Right ventricle myocardium inferior (tissue), 1 donor: ENCODE results near the gene TP53I3. TPM values are rescaled to one million over a fixed set of nuclear protein-coding genes. Genes with fewer than 3 reads are reported as not detected.
"Not testable (repeated sequence)": the region's sequence is repeated elsewhere in the genome, so short reads cannot be mapped to it uniquely, and the experiment has no call there.

Experiments used
- ATAC-seq: fragments of 200-7000 bp; cut with Tn5 transposase; one replicate; pipeline ENCODE4 v1.9.1; 2020; ENCODE audit warnings: mild to moderate bottlenecking, moderate library complexity
- DNase-seq: peaks from one replicate; pipeline ENCODE4 v3.0.0; 2021; ENCODE audit errors: missing footprints
- intact Hi-C: fragments of 100-400 bp; cut with DNase I; formaldehyde crosslinking; loops from one replicate; pipeline ENCODE4 v1.11.0; 2022
- total RNA-seq: library from RNA; stranded (reverse); fragmentation: NEBNext Ultra II Directional; extraction: Animal tissue kit (Norgen Biotek cat#: 25700); gene quantifications from one replicate; pipeline ENCODE4 v1.2.1, GENCODE V29; 2021
- donor health status: DM: no; HTN: yes; CAD: no; lungs with severe emphysema.

The TP53I3 gene
- total RNA-seq, 1 donor from 2014 or later = 17.2 TPM

DNA sequence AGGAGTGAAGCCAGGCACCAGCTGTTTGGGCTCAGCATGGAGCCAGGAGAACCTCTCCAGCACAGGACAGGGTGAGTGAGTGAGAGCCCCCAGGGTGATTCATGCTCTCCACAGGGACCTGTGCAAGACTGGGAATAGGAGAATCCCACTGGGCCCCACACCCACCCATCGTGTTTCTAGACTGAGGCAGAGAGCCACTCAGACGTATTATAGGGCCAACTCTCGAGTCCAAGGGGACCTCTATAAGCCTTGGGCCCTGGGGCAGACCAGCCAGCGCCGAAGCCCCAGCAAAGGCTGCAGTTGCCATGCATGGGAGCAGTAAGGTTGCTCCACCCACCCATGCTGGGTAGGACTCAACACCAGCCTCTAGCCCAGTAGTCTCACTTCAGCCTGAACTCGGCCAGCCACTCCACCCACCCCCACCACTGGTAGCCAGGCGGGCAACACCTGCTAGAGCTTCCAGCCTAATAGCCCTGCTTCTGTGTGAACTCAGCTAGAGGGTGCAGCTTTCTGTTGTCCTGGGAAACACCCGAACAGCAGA lies 19.5 kb upstream of the TP53I3 start:
- DNase-seq = no peak
- intact Hi-C loops = no loop called here
- ATAC-seq = no peak

DNA sequence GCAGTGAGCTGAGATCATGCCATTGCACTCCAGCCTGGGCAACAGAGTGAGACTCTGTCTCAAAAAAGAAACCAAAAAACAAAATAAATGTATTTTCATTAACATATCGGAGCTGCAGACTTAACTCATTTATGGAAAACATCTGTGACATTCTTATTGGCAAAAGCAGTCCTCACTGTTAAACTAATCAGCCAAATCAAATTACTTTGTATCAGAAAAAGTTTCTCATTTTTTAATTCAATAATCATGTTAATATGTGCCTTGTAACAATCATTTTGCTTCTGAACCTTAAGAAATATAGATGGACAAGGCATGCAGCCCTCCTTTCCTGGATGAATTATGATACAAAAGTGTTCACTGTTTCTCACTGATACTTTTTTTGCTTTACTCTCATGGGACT lies 18.0 kb upstream of the TP53I3 start:
- ATAC-seq (no peak), DNase-seq (no peak)
- intact Hi-C loops = no loop called here

DNA sequence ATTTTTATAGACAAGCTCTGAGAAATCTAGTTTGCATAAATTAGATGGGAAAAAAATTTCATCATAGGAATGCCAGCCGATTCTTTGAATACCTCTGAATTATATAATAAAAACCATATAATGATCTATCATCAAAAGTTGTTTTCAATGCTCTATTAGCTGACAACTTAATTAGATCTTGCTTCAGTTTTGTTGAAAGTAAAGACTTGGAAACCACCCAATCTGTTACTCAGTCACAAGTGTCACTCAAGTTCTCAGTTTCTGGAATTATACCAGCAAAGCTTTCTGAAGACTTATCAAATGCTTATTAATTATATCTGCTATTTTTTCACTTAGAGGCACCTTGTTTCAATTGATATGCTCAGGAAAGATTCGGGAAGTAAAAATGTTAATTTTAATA lies 17.4 kb upstream of the TP53I3 start:
- intact Hi-C loops = no loop called here
- ATAC-seq (no peak), DNase-seq (no peak)

DNA sequence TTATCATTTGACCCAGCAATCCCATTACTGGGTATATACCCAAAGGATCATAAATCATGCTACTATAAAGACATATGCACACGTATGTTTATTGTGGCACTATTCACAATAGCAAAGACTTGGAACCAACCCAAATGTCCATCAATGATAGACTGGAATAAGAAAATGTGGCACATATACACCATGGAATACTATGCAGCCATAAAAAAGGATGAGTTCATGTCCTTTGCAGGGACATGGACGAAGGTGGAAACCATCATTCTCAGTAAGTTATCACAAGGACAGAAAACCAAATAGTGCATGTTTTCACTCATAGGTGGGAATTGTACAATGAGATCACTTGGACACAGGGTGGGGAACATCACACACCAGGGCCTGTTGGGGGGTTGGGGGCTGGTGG lies 16.1 kb upstream of the TP53I3 start:
- DNase-seq, intact Hi-C loops, ATAC-seq: not testable (repeated sequence)

DNA sequence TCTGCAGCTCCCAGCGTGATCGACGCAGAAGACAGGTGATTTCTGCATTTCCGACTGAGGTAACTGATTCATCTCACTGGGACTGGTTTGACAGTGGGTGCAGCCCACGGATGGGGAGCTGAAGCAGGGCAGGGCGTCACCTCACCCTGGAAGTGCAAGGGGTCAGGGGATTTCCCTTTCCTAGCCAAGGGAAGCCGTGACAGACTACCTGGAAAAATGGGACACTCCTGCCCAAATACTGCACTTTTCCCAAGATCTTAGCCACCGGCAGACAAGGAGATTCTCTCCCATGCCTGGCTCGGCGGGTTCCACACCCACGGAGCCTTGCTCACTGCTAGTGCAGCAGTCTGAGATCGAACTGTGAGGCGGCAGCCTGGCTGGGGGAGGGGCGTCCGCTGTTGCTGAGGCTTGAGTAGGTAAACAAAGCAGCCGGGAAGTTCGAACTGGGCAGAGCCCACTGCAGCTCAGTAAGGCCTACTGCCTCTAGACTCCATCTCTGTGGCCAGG lies 10.6 kb upstream of the TP53I3 start:
- ATAC-seq, DNase-seq, intact Hi-C loops: not testable (repeated sequence)

DNA sequence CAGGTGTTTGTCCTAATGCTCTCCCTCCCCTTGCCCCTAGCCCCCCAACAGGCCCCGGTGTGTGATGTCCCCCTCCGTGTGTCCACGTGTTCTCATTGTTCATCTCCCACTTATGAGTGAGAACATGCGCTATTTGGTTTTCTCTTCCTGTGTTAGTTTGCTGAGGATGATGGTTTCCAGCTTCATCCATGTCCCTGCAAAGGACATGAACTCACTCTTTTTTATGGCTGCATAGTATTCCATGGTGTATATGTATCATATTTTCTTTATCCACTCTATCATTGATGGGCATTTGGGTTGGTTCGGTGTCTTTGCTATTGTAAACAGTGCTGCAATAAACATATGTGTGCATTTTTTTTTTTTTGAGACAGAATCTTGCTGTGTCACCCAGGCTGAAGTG lies 8.6 kb upstream of the TP53I3 start:
- DNase-seq, intact Hi-C loops, ATAC-seq: not testable (repeated sequence)

DNA sequence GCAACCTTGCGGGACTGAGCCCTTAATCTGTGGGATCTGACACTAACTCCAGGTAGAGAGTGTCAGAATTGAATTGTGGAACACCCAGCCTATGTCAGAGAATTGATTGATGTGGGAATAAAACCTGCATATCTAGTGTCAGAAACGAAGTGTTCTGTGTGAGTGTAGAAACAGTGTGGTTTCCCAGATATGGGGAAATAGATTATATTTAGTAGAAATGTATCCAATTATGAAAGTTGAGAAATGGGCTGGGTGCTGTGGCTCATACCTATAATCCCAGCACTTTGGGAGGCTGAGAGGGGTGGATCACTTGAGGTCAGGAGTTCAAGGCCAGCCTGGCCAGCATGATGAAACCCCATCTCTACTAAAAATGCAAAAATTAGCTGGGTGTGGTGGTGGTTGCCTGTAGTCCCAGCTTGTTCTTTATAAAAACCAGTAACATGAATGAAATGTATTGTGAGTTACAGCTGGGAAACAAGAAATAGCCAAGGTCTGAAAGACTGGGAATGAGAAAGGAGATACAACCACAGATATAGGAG lies 4.3 kb upstream of the TP53I3 start:
- ATAC-seq = no peak
- intact Hi-C loops = no loop called here
- DNase-seq = no peak

DNA sequence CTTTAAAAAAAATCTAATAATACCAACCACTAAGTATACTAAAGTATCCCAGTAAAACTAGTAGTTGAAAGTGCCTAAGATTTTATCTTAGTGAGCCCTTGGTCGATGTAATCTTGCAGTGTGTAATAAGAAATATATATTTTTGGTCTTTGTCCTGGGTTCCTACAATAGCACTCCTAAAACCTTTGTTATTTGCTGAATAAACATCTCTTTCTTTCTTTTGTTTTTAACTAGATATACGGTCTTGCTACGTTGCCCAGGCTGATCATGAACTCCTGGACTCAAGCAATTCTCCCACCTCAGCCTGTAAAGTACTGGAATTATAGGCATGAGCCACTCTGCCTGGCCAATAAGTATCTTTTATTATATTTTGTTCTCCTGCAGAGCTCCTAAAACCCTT lies 2.4 kb upstream of the TP53I3 start:
- ATAC-seq (no peak), DNase-seq (no peak)
- intact Hi-C loops = no loop called here

DNA sequence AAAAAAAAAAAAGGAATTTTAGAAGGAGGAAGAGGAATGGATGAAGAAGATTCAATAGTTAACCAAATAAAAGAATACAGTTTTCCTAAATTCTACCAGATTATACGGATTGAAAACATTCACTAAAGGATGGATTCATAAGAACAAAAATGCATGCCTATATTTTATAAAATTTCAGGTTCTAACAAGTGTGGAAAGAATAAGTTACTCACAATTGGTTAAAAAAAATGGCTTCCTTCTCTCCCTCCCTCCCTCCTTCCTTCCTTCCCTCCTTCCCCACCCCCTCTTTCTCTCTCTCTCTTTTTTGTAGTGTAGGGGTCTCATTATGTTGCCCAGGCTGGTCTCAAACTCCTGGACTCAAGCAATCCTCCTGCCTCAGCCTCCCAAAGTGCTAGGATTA lies 1.6 kb upstream of the TP53I3 start:
- intact Hi-C loops = no loop called here
- no peak for DNase-seq
- ATAC-seq = no peak

DNA sequence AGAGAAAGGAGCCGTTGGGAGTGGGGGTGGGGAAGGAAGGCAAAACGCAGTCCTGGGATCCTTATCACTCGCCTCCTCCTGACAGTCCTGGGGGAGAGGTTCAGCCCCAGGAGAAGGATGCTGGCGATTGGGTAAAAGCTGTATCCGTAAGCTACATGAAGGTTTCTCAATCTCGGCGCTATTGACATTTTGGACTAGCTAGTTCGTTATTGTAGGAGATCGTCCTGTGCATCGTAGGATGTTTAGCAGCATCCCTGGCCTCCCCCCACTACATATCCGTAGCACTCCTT lies 511 bp upstream of the TP53I3 start:
- intact Hi-C loops = no loop called here
- no peak for ATAC-seq
- no peak for DNase-seq

DNA sequence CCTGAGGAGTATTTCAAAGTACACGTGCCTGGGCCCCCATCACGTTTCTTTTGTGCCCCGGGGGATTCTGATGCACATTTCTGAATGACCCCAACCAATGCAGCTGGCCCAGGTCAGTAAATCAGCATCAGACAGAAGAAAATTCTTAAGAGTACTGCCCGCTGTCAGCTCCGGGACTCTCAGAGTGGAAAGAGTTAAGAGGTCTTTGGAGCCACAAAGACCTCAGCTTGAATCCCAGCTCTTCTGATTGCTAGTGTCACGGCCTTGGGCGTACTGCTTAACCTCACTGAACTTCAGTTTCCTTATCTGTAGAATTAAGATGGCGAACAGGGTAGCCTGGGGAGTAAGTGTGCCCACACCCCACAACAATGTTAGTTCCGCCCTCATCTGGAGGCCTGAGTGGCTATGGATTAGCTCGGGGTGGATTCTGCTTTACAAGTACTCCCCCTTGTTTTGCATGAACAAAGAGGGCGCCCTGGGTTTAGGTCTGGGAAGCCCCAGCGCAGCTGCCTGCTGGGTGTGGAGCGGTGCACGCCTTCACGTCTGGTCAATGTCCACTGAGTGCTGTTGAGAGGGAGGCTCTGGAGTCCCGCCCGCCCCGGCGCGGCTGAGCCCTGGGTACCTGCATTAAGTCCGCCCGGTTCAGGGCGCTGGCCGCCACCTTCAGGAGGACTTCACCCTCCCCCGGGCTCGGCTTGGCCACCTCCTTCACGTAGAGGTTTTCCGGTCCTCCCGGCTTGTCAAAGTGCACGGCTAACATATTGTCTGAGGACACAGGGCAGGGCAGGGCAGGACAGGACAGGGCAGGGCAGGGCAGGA lies 858 bp downstream of the TP53I3 start:
- intact Hi-C loops = loop anchor here (5.0 kb wide), 1 partner anchor 261 kb away; no protein-coding TSS in a partner anchor
- DNase-seq (no peak), ATAC-seq (peak; percentile 67)

DNA sequence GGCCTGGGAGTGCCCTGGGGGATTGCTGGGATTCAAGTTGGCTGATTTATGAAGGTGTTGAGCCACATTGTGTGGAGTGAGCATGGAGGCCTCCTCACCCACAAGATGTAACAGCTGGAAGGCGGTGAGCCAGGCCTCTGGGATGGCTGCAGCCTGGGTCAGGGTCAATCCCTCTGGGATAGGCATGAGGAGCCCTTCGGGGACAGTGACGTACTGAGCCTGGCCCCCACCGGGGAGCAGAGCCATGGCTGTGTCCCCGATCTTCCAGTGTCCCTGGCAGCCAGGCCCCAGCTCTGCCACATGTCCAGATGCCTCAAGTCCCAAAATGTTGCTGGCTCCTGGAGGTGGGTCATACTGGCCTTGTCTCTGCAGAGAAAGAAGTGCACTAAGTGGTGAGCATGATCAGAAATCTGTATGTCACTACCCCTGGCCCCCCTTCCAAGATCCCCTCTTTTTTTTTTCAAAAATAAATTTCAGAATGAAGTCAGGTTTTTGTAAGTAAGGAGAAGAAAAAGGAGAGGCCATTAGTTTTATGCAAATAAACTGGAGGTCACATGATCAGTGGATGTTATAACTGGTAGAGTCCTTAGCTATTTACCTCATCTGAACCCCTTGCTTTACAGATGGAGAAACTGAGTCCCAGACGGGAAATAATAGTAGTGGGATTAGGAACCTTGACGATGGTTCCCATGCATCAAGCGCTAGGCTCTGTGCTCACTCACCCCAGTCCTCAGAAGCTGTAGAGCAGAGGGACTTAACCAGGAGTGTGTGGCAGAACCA lies 1.7 kb downstream of the TP53I3 start:
- ATAC-seq (no peak), DNase-seq (no peak)
- intact Hi-C loops = loop anchor here (5.0 kb wide), 1 partner anchor 261 kb away; no protein-coding TSS in a partner anchor

DNA sequence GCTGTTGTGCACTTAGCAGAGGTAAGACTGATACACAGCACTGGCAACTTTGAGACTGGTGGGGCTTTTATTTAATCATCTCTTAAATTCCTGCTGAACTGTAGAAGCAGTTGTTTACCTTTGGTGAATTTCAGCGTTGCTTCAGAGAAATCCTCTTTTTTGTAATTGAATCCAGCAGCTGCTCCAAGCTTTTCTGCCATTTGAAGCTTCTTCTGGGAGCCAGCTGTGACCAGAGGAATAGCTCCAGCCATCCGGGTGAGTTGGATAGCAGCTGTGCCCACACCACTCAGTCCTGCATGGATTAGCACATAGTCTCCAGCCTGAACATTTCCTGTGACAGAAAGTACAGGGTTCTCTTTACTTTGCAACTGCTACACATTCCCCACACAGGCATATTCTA lies 3.9 kb downstream of the TP53I3 start:
- intact Hi-C loops = loop anchor here (5.0 kb wide), 1 partner anchor 258 kb away; no protein-coding TSS in a partner anchor
- ATAC-seq (no peak), DNase-seq (no peak)

DNA sequence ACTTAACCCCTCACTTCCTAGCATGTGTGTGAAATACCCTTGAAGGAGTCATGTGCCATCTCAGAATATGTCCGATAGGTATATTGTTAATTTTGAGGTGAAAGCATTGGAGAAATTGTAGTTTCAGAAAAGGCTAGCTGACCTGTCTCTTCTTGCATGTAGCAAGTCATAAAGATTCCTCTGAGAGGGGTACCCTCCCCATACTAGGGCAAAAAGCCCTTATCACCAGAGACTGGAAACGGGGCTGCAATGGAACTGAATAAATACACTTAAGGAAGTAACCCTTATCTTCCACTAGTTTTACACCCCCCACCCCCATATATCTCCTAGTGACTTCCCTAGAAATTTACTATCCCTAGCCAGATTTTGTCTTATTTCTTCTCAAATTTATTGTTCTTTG lies 6.8 kb downstream of the TP53I3 start:
- intact Hi-C loops = loop anchor here (2.0 kb wide), 1 partner anchor 151 kb away; the partner anchor contains the start of gene ATAD2B
- DNase-seq (no peak), ATAC-seq (no peak)

DNA sequence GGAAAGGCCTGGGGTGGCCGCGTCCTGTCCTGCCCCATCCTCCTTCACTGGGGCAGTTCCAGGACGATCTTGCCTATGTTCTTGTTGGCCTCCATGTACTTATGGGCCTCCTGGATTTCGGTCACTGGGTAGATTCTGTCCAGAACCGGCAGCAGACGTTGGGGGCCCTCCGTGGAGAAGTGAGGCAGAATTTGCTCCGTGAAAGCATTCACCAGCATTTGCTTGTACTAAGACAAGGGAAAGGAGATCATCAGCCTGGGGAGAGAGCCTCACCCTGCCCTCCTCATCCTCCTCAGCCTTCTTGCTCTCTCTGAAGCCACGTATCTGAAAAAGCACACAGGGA lies 7.1 kb downstream of the TP53I3 start:
- intact Hi-C loops = loop anchor here (2.0 kb wide), 1 partner anchor 151 kb away; the partner anchor contains the start of gene ATAD2B
- DNase-seq = no peak
- peak; percentile 0 for ATAC-seq

DNA sequence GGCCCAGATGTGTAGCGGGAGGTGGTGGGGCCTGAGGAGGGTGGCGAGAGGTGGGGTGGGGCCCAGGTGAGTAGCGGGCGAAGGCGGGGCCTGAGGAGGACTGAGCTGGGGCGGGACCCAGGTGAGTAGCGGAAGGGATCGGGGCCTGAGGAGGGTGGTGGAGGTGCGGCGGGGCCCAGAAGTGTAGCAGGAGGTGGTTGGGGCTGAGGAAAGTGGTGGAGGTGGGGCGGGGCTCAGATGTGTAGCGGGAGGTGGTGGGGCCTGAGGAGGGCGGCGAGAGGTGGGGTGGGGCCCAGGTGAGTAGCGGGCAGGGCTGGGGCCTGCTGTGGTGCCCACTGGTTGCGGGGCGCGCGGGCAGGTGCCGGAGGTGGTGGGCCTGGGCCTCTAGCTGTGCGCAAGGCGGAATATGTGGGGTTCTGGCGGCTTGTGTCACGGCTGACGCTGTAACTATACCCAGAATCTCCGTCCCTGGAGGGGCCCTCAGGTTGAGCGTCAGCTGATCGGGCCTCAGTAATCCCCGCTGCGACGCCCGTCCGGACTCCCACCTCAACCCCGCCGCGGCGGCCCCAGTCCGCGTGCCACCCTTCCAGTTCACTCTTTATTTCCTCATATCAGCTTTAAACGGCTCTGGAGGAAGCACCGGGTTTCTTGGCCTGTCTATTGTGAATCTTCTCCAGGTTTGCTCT lies 7.6 kb downstream of the TP53I3 start:
- ATAC-seq = peak; percentile 6
- intact Hi-C loops = loop anchor here (1.0 to 2.0 kb wide), 2 partner anchors 30 to 150 kb away; partner anchors contain the start of genes ATAD2B and WDCP

DNA sequence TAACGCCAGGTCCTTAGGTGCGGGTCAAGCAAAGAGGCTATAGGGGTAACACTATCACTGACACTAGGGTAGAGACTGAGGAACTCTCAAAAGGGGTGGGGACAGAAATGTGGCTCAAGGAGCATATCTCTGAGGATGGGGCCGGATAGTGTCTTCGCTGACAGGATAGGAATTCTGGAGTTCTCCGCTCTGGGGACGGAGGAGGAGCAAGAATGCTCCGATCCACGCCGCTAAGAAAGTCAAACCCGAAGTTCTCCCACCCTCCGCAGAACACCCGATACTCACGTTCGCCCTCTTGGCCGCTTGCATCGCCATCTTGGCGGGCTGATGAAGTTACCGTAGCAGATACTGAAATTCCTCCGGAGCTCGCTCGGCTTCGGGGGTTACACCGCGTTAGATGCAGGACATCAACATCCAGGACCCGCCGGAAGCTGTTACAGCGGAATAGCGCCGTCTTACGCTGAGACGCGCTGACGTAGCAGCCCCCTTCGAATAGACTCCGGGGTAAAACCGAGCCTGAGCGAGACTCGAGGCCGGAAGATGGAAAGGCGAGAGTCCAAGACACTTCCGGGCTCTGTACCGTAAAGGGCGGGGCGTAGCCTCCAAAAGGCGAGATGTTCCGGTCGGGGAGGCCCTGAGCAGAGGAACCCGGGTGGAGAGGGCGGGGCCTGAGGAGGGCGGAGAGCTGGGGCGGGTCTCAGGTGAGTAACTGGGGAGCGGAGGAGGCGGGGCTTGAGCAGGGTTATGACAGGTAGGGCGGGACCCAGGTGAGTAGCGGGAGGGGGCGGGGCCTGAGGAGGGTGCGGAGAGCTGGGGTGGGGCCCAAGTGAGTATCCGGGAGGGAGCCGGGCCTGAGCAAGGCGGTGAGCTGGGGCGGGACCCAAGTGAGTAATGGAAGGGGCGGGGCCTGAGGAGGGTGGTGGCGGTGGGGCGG lies 8.5 kb downstream of the TP53I3 start, which contains the start of gene SF3B6:
SF3B6 (minus strand) TSS at position 412 of the 934 bp plus-strand sequence; CDS start at position 315, 97 bp downstream.
- DNase-seq = peak; percentile 98
- intact Hi-C loops = loop anchor here (1.0 to 2.0 kb wide), 2 partner anchors 29 to 149 kb away; partner anchors contain the start of genes ATAD2B and WDCP
- ATAC-seq = peak; percentile 97

More for the DNA sequence above, 7.6 kb downstream of the TP53I3 start:
- no peak for DNase-seq
